ENCODE measurements around the gene C1QL2. TPM values are rescaled to one million over a fixed set of nuclear protein-coding genes. Genes with fewer than 3 reads are reported as not detected.

C1QL2 gene
- total and polyA plus RNA-seq, 8 donors, result not detected

GRCh38 chr2:119197529-119198239 lies 39.1 kb upstream of the C1QL2 start:
- H3K4me3 ChIP-seq, result no peak overlapping the region
- TF ChIP-seq POLR2AphosphoS5 (IDR thresholded peaks at IDR 0.05) (no peak), CTCF (IDR thresholded peaks at IDR 0.05) (no peak), EP300 (IDR thresholded peaks at IDR 0.05) (no peak), POLR2A (IDR thresholded peaks at IDR 0.05) (no peak)
- intact Hi-C loops (cut with DNase I; ENCODE audit: low total_unique reads), result no loop called here
- 61 to 68% (median 66%) methylated on average over 10 of the region's 10 CpGs for WGBS, 5 donors
- no peak overlapping the region for H3K27ac ChIP-seq
- H3K4me1 ChIP-seq, result peaks cover 0 to 17% (median 8%) of the 10 kb centered on the region in 4 donors
- H3K27me3 ChIP-seq, result peaks cover 0 to 13% (median 0%) of the 10 kb centered on the region in 3 donors
- no peaks in the 10 kb centered on the region for H3K9me3 ChIP-seq
- no peak for DNase-seq
- no peaks in the 10 kb centered on the region for H3K36me3 ChIP-seq

GRCh38 chr2:119197126-119197405 lies 38.5 kb upstream of the C1QL2 start:
- H3K27me3 ChIP-seq, result peaks cover 0 to 13% (median 0%) of the 10 kb centered on the region in 3 donors
- intact Hi-C loops (cut with DNase I; ENCODE audit: low total_unique reads), result no loop called here

GRCh38 chr2:119196301-119197125 lies 38.0 kb upstream of the C1QL2 start:
- no peak overlapping the region for H3K27ac ChIP-seq
- H3K9me3 ChIP-seq, result no peaks in the 10 kb centered on the region
- no peak overlapping the region for H3K4me3 ChIP-seq
- peaks cover 0 to 17% (median 8%) of the 10 kb centered on the region in 4 donors for H3K4me1 ChIP-seq
- H3K27me3 ChIP-seq, result peaks cover 0 to 13% (median 0%) of the 10 kb centered on the region in 3 donors
- no peak for TF ChIP-seq POLR2A (IDR thresholded peaks at IDR 0.05)
- no peak for TF ChIP-seq EP300 (IDR thresholded peaks at IDR 0.05)
- no peak for TF ChIP-seq POLR2AphosphoS5 (IDR thresholded peaks at IDR 0.05)
- 65 to 78% (median 69%) methylated on average over 6 to 7 of the region's 7 CpGs for WGBS, 5 donors
- no peaks in the 10 kb centered on the region for H3K36me3 ChIP-seq
- intact Hi-C loops (cut with DNase I; ENCODE audit: low total_unique reads), result no loop called here
- no peak for DNase-seq

More at GRCh38 chr2:119197126-119197405, 38.5 kb upstream of the C1QL2 start:
- Histone ChIP-seq H3K4me3 (no peak overlapping the region), H3K36me3 (no peaks in the 10 kb centered on the region), H3K27ac (no peak overlapping the region), H3K9me3 (no peaks in the 10 kb centered on the region), H3K4me1 (peaks cover 0 to 17% (median 8%) of the 10 kb centered on the region in 4 donors)
- TF ChIP-seq POLR2AphosphoS5 (IDR thresholded peaks at IDR 0.05) (no peak), EP300 (IDR thresholded peaks at IDR 0.05) (no peak), POLR2A (IDR thresholded peaks at IDR 0.05) (no peak), CTCF (IDR thresholded peaks at IDR 0.05) (no peak)
- no peak for DNase-seq

- TF ChIP-seq POLR2AphosphoS5 (IDR thresholded peaks at IDR 0.05) (no peak), POLR2A (IDR thresholded peaks at IDR 0.05) (no peak), CTCF (IDR thresholded peaks at IDR 0.05) (no peak), EP300 (IDR thresholded peaks at IDR 0.05) (no peak)
- H3K4me1 ChIP-seq, result peaks cover 0 to 17% (median 8%) of the 10 kb centered on the region in 4 donors
- no peaks in the 10 kb centered on the region for H3K9me3 ChIP-seq
- no peak overlapping the region for H3K4me3 ChIP-seq
- intact Hi-C loops (cut with DNase I; ENCODE audit: low total_unique reads), result no loop called here
- H3K27me3 ChIP-seq, result peaks cover 0 to 9% (median 0%) of the 10 kb centered on the region in 3 donors
- WGBS, 5 donors, result 15 to 32% (median 19%) methylated on average over 2 of the region's 2 CpGs
- no peak overlapping the region for H3K27ac ChIP-seq
- no peaks in the 10 kb centered on the region for H3K36me3 ChIP-seq
- DNase-seq, result no peak
Measured at GRCh38 chr2:119195887-119196286, 37.3 kb upstream of the C1QL2 start.
